ENCODE results near the gene SLC25A19. TPM values are rescaled to one million over a fixed set of nuclear protein-coding genes. Genes with fewer than 3 reads are reported as not detected.

Gene SLC25A19
- total RNA-seq, 1 experiment from 2014 or later = 19.4 TPM

GRCh38 chr17:75237100-75238014 is 51.9 kb downstream of the SLC25A19 start:
- intact Hi-C loops (cut with micrococcal nuclease; ENCODE audit: unreplicated experiment) = no loop called here
- no peak for TF ChIP-seq EZH2 (IDR thresholded peaks at IDR 0.05; ENCODE audit: low read depth)
- TF ChIP-seq, protein P1, sequence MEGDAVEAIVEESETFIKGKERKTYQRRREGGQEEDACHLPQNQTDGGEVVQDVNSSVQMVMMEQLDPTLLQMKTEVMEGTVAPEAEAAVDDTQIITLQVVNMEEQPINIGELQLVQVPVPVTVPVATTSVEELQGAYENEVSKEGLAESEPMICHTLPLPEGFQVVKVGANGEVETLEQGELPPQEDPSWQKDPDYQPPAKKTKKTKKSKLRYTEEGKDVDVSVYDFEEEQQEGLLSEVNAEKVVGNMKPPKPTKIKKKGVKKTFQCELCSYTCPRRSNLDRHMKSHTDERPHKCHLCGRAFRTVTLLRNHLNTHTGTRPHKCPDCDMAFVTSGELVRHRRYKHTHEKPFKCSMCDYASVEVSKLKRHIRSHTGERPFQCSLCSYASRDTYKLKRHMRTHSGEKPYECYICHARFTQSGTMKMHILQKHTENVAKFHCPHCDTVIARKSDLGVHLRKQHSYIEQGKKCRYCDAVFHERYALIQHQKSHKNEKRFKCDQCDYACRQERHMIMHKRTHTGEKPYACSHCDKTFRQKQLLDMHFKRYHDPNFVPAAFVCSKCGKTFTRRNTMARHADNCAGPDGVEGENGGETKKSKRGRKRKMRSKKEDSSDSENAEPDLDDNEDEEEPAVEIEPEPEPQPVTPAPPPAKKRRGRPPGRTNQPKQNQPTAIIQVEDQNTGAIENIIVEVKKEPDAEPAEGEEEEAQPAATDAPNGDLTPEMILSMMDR (conservative IDR thresholded peaks at IDR 0.05) = no peak
- Histone ChIP-seq H3K4me1 (replicated peaks; ENCODE audit: insufficient read depth) (no peaks in the 10 kb centered on the region), H3K36me3 (ENCODE audit: low read depth) (0 out of 2 replicates have a peak, but pooled peaks cover 25% of the 10 kb centered on the region), H3K9me3 (ENCODE audit: insufficient read depth, low read depth) (no peaks in the 10 kb centered on the region), H3K79me2 (ENCODE audit: low read depth) (no peaks in the 10 kb centered on the region), H3K9me2 (ENCODE audit: insufficient read depth) (no peaks in the 10 kb centered on the region), H3K4me2 (no peak overlapping the region), H4K20me1 (ENCODE audit: insufficient read depth) (0 out of 2 replicates have a peak, but pooled peaks cover 3% of the 10 kb centered on the region), H3K4me3 (no peak overlapping the region), H2AFZ (no peak overlapping the region), H3K27me3 (ENCODE audit: insufficient read depth, low read depth) (no peaks in the 10 kb centered on the region), H3F3A (ENCODE audit: insufficient read depth, low read depth) (peaks cover 41% of the 10 kb centered on the region; the same call in 1 of the 2 replicates), H3K27ac (no peak overlapping the region)
- DNase-seq = no peak
- ChIA-PET POLR2A (ENCODE audit: unreplicated experiment) (no interaction called here), CTCF (interaction anchor here (0.6 kb wide), 1 partner anchor 1017 kb away, joined by 3 read pairs; no protein-coding TSS in a partner anchor)
- no TSS peak for BruUV-seq (replicated peaks)

DNA sequence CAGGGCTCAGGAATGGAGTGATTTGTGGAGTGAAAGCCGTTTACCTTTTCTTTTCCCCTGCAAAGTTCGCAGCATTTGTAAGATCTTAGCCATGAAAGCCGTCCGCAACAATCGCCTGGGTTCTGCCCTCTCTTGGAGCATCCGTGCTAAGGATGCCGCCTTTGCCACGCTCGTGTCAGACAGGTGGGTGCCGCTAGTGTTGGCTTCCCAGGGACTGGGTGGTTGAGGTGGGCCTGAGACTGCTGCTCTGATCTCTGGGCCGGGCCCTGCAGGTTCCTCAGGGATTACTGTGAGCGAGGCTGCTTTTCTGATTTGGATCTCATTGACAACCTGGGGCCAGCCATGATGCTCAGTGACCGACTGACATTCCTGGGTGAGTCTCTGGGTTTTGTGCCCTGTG is 56.4 kb downstream of the SLC25A19 start:
- Histone ChIP-seq H3K4me3 (no peak overlapping the region), H3K9me3 (ENCODE audit: insufficient read depth, low read depth) (no peaks in the 10 kb centered on the region), H3K79me2 (ENCODE audit: low read depth) (no peaks in the 10 kb centered on the region), H3K9me2 (ENCODE audit: insufficient read depth) (no peaks in the 10 kb centered on the region), H2AFZ (no peak overlapping the region), H3F3A (ENCODE audit: insufficient read depth, low read depth) (peaks cover 32% of the 10 kb centered on the region; the same call in 1 of the 2 replicates), H4K20me1 (ENCODE audit: insufficient read depth) (no peaks in the 10 kb centered on the region), H3K27ac (no peak overlapping the region), H3K27me3 (ENCODE audit: insufficient read depth, low read depth) (no peaks in the 10 kb centered on the region), H3K36me3 (ENCODE audit: low read depth) (0 out of 2 replicates have a peak, but pooled peaks cover 23% of the 10 kb centered on the region), H3K4me2 (no peak overlapping the region), H3K4me1 (replicated peaks; ENCODE audit: insufficient read depth) (no peaks in the 10 kb centered on the region)
- TF ChIP-seq EZH2 (IDR thresholded peaks at IDR 0.05; ENCODE audit: low read depth) = no peak
- TF ChIP-seq, protein P1 (conservative IDR thresholded peaks at IDR 0.05) = no peak
- no peak for DNase-seq
- BruUV-seq (replicated peaks) = no TSS peak
- intact Hi-C loops (cut with micrococcal nuclease; ENCODE audit: unreplicated experiment) = no loop called here
- ChIA-PET POLR2A (ENCODE audit: unreplicated experiment) (interaction anchor here (0.7 kb wide), 1 partner anchor 17 kb away, joined by 3 read pairs; no protein-coding TSS in a partner anchor), CTCF (no interaction called here)

DNA sequence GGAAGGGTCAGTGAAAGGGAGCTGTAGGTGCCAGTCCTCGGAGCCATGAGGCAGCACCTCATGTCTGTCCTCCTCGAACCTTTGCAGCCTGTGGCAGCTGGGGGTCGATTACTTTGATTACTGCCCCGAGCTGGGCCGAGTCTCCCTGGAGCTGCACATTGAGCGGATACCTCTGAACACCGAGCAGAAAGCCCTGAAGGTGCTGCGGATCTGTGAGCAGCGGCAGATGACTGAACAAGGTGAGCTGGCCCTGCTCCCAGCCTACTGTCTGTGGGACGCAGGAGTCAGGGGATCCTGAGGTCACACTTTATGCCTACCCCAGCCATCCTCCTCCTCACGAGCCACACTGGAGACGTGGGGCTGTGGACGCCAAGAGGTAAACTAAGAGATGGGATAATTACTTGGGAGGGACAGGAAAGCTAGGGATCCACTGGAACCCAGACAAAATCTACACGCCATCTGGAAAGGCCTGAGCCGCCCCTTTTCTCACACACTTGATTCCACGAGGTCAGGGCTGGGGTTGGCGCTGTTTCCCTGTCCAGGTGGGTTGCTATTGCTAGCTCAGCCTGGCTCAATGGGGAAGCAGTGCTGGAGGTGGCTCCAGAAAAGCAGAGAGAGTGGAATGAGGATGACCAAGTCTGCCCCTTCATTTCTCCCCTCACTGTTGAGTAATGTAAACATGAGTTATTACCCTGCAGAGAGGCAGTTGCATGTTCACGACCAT is 57.3 kb downstream of the SLC25A19 start:
- TF ChIP-seq, protein P1 (conservative IDR thresholded peaks at IDR 0.05) = no peak
- no peak for TF ChIP-seq EZH2 (IDR thresholded peaks at IDR 0.05; ENCODE audit: low read depth)
- ChIA-PET CTCF (no interaction called here), POLR2A (ENCODE audit: unreplicated experiment) (interaction anchor here (0.7 kb wide), 1 partner anchor 18 kb away, joined by 3 read pairs; no protein-coding TSS in a partner anchor)
- no peaks in the 10 kb centered on the region for H3K79me2 ChIP-seq (ENCODE audit: low read depth)
- peaks cover 34% of the 10 kb centered on the region; the same call in 1 of the 2 replicates for H3F3A ChIP-seq (ENCODE audit: insufficient read depth, low read depth)
- intact Hi-C loops (cut with micrococcal nuclease; ENCODE audit: unreplicated experiment) = no loop called here
- H3K4me3 ChIP-seq = no peak overlapping the region
- H3K9me3 ChIP-seq (ENCODE audit: insufficient read depth, low read depth) = no peaks in the 10 kb centered on the region
- no peaks in the 10 kb centered on the region for H4K20me1 ChIP-seq (ENCODE audit: insufficient read depth)
- no peak overlapping the region for H3K4me2 ChIP-seq
- no TSS peak for BruUV-seq (replicated peaks)
- H3K9me2 ChIP-seq (ENCODE audit: insufficient read depth) = no peaks in the 10 kb centered on the region
- no peak overlapping the region for H3K27ac ChIP-seq
- H3K4me1 ChIP-seq (replicated peaks; ENCODE audit: insufficient read depth) = no peaks in the 10 kb centered on the region
- no peak for DNase-seq
- 0 out of 2 replicates have a peak, but pooled peaks cover 23% of the 10 kb centered on the region for H3K36me3 ChIP-seq (ENCODE audit: low read depth)
- no peaks in the 10 kb centered on the region for H3K27me3 ChIP-seq (ENCODE audit: insufficient read depth, low read depth)
- H2AFZ ChIP-seq = no peak overlapping the region

All from PC-9 (cell line).